NCI-H69 (cell line): ENCODE results near the gene RNF181.
"Not testable (repeated sequence)": the region's sequence is repeated elsewhere in the genome, so short reads cannot be mapped to it uniquely, and the experiment has no call there.

Experiments
- DNase-seq: peaks from one replicate; lab custom pipeline; 2025; lab: John Stamatoyannopoulos, UW

Gene RNF181, protein sequence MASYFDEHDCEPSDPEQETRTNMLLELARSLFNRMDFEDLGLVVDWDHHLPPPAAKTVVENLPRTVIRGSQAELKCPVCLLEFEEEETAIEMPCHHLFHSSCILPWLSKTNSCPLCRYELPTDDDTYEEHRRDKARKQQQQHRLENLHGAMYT

DNA sequence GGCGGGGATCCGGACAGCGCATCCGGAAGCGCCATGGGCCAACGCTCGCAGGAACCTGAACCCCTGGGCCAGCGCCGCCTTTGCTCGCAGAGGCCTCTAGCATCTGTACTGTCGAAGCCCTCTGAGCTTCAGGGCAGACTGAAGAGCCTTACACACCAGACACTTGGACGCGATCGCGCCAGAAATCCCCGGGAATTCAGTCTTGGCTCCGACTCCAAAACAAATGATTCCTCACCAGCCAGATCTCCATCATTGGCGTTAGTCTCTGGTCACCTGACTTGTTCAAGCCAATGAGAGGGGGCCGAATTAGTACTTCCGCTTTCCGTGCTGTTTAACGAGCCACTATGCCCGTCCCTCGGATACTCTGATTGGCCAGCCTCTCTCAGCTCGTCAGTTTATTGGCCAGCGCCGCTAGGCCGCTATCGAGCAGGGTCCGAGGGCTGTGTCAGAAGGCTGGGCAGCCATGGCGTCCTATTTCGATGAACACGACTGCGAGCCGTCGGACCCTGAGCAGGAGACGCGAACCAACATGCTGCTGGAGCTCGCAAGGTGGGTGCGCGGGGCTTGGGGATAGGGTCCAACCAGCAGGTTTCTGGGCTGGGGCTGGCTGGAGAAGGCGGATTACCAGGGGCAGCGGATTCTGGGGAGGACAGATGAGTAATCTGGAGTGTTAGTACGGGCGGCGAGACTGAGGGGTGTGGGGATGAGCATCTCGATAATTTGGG, at the start of gene RNF181:
TSS of gene RNF181 (plus strand) at position 445 of the 725 bp plus-strand sequence. CDS start at position 464, 19 bp downstream.
- peak; percentile 96 for DNase-seq

DNA sequence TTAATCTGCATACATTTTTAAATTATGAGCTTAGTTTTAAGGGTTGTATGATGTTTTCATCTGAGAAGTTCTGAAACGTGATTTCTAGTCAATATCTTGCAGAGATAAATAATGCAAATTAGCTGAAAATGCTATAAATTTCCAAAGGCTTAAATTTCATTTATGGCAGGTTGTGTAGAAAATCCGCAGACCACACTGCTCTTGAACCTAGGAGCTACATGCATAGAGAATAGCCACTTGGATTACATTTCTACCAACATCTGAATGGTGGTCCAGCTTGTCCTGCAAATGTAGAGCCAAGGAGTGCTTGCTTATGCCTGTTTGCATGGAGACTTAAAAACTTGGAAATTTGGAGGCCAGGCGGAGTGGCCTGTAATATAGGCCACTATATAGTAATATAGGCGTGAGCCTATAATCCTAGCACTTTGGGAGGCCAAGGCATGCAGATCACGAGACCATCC, 49.7 kb upstream of the RNF181 start:
- DNase-seq, result no peak

DNA sequence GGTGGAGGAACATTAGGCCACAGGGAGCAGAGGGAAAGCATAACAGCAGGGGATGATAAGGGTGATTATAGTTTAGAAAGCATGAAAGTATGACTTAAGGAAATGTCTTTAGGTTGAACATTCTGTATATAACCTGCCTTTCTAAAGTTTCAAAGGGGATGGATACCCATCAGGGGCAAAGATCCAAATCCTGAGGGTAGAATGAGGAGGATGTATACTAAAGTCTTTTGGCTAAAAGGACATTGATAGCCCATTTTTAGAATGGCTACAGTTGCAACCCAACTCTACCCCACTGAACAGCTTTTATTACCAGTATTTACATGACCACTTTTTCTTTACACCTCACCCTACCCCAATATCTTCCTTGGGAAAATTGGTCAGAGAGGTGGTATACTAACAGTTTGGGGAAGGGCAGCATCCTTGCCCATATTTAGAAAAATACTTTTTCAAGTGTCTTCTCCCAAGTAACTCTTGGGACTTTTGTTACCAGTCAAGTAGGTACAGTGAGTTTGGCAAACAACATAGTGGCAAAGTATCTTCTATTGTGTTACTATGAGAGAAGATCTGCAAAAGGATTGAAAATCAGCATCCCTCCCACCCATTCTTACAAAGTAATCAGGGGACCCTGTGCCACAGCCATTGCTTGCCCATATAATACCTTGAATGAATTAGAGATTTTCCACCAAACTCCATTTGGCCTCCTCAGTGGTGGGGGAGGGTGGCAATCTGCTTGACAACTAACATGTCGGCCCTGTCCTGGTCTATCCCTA, 48.3 kb upstream of the RNF181 start:
- DNase-seq, result no peak

DNA sequence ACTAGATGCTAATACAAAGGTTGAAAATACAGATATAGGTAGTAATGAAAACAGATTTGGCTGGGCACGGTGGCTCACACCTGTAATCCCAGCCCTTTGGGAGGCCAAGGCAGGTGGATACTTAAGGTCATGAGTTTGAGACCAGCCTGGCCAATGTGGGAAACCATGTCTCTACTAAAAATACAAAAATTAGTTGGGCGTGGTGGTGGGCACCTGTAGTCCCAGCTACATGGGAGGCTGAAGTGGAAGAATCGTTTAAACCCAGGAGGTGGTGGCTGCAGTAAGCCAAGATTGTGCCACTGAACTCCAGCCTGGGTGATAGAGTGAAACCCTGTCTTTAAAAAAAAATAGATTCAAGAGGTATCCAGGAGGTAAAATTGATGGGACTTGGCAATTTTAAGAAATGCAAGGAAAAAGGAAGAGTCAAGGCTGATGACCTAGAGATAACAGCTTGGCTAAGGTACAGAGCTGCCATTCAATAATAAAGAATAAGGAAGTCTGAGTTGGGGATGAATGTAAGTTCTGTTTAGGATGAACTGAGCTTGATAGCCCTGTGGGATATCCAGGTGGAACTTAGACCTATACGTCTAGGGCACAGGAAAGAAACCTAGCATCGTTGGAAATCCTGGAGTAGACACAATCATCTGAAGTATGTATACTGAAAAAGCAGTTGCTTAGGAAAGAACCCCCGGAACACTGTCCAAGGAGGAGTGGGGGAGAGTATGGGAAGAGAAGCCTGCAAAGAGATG, 47.5 kb upstream of the RNF181 start:
- no peak for DNase-seq

DNA sequence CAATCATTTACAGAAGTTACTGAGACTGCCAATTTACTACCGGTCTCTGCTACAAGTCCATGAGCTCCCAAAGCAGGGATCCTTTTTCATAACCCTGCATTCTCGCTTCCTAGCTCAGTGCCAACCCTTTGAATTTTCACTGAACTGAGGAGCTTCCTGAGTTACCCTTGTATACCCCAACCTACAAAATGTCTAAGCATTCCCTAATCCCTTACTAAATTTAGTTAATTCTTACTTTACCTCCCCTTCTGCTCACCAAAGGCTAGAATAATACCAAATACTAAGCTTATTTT, 47.0 kb upstream of the RNF181 start:
- no peak for DNase-seq

DNA sequence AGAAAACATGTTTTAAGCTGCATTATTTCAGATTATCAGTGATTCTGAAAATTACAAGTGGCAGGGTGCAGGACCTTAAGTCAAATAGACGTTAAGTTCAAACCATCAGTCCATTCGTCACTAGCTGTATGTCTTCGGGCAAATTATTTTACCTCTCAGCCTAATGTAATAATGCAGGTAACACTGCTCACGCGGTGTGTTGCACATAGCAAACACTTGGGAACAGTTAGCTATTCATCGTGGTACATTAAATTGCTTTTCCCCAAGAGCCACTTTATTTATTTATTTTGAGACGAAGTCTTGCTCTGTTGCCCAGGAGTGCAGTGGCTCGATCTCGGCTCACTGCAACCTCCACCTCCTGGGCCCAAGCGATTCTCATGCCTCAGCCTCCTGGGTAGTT, 46.5 kb upstream of the RNF181 start:
- DNase-seq, result no peak

DNA sequence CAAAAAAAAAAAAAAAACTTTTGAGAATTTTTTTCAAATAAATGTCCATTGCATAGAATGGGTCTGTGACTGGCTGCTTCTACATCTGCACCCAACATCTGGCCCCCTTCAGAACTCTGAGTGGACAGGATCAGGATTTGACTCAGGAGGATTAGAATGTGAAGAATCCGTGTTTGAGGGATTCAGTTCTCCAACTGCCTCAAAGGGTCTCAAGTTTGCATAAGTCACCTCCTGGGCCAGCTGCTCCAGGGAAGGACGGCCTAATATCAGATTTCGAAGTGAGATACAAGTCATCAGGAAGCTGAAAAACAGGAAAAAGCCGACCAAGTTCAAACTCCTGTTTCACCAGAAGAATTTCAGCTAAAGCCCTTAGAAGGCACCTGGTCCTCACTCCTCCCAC, 45.7 kb upstream of the RNF181 start:
- no peak for DNase-seq

DNA sequence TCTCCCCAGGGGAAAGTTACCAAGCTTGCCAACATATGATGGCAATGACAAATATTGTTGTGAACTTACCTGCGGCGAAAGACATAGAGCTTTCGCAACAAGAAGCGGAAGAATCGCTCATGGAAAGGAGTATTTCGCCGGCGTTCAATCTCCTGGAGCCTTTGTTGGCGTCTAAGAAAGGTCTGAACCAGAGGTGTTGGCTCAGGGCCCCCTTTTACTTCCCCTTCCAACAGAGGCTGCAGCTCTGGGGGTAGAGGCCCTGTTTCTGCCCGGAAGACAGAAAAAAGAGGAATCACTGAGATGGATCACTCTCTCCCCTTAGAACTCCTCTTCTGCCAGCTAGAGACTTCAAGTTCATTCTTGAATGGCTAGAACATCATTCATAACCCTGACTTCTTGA, 45.1 kb upstream of the RNF181 start:
- no peak for DNase-seq

DNA sequence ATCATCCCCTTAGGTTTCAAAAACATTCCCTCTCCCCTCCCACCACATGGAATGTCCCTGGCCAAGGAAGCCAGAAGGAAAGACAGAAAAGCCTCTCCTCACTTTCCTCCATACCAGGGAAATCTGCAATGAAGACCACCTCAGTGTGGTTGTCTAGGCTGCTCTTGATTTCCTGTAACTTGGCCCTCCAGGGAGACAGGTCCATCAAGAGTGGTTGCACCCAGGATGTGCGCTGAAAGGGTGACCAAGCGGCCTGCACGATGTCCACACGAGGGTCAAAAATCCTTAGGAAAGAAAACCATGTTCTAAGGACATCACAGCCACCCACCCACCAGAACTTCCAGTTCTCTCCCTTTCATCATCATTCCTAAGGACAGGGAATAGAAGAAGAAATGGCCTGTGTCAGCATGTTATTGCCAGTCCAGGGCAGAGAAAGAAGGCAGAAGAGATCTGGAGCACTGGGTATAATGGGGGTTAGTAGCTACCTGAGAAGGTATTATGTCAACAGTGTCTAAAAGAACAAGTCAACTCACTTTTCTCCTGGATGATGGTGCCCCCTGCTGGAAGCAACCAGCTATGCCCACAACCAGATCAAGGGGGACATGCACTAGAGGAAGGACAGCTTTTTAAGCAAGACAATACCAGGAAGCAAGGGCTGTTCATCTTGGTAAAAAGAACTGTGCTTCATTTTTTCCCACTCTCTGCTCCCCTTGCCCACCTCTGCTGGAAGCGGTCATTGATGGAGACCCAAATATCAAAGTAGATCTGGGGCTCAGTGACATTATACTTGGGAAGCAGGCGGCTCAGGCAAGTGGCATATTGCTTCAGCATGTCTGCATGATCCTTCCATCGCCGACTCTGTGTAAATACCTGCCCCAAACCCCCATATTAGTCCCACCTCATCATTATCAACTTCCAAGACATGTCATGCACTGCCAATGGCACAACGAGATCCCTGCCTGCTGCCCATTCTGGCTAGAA, 43.6 kb upstream of the RNF181 start:
- peak; percentile 74 for DNase-seq

DNA sequence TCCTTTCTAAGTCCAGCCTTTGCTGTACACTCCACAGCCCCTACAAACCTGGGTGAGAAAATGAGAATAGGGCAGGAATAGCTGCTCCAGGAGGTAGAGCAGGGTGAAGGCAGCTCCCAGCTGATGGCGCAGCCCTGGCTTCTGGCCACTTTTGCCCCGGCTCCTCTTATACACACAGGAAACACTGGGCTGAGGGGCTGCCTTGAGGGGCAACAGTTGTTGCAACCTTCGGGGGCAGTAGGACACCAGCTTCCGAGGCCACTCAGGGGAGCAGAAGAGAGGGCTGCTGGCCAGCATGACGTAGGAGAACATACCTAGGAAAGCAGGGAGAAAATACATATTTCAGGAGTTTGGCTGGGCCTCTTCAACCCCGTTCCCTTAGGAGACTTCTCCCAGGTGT, 42.4 kb upstream of the RNF181 start:
- no peak for DNase-seq

DNA sequence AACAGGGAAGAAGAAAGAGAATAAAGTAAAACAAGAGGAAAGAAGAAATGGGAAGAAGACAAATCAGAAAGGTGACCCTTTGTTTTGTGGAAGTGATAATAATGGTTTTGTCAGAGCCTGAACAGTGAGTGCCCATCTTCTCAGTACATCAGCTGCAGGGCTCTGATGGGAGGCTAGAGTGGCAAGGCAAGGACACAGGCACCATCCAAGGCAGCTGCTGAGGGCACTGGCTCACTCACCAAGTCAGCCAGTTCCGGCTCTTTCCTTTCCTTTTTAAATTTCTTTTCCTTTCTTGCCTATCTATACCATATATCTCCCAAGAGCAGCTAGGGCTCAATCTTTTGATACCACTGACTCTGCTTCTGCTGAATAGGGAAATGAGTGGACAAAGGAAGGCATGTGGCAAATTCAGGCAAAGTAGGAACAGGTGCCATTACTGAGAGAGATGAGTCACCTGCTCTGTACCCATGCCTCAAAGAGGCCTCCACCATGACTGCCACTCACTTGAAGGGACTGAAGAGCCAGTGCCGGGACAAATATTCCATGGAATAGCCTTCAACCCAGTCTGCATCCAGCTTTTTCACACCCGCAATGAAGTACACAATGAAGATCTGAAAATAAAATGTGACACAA, 40.4 kb upstream of the RNF181 start:
- no peak for DNase-seq

DNA sequence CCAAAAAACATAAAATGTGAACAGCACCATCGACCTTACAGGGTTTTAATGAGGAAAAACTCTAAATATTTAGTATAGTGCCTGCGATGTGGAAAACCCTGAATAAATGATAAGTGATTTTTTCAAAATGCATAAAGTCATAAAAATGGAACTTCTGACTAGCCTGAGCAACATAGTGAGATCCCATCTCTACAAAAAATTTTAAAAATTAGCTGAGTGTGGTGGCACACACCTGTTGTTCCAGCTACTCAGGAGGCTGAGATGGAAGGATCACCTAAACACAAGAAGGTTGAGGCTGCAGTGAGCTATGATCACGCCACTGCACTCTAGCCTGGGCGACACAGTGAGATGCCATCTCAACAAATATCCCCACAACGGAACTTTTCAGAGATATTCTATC, 38.4 kb upstream of the RNF181 start:
- no peak for DNase-seq

DNA sequence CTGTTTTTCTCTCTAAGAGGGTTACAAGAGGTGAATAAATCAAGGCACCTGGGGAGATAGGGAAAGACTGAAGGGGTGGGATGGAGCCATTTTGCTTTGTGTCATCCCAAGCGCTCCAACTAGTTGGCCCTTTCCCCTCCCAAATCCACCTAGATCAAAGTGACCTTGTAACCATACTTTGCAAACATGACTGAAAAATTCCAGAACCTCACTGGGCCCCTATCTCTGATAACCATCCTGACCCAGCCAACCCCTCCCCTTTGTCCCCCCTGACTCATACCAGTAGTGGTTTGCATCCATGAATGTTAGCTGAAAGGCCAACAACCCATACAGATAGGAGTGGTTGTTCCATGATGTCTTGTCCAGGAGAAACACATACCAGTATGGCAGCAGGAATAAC, 37.4 kb upstream of the RNF181 start:
- no peak for DNase-seq

DNA sequence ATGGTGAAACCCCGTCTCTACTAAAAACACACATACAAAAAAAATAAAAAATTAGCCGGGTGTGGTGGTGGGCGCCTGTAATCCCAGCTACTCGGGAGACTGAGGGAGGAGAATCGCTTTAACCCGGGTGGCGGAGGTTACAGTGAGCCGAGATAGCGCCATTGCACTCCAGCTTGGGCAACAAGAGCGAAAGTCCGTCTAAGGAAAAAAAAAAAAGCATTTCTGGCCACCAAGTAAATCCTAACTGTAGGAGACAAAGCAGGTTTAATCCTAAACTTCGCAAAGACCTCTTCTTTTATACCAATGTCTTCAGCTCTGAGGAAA, 35.2 kb upstream of the RNF181 start:
- DNase-seq, result not testable (repeated sequence)

DNA sequence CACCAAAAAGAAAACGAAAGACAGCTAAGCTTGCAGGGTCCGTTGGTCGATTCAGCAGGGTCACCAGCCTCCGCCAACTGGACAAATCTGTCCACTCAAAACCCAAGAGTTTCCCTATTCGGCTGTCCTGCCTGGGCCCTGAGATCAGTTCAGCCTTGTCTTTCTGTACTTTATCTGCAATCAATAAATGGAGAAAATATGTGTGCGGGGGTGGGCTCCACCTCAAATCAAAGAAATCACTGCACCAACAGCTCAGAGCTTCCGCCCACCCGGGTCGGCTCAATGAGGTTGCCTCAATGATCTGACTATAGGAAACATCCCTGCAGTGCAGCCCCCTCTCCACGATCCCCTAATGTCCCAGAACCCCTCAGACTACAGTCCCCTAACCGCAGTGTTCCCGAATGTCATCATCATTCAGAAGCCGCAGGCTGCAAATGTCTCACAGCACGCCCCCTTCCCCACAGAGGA, 34.7 kb upstream of the RNF181 start:
- DNase-seq, result no peak

DNA sequence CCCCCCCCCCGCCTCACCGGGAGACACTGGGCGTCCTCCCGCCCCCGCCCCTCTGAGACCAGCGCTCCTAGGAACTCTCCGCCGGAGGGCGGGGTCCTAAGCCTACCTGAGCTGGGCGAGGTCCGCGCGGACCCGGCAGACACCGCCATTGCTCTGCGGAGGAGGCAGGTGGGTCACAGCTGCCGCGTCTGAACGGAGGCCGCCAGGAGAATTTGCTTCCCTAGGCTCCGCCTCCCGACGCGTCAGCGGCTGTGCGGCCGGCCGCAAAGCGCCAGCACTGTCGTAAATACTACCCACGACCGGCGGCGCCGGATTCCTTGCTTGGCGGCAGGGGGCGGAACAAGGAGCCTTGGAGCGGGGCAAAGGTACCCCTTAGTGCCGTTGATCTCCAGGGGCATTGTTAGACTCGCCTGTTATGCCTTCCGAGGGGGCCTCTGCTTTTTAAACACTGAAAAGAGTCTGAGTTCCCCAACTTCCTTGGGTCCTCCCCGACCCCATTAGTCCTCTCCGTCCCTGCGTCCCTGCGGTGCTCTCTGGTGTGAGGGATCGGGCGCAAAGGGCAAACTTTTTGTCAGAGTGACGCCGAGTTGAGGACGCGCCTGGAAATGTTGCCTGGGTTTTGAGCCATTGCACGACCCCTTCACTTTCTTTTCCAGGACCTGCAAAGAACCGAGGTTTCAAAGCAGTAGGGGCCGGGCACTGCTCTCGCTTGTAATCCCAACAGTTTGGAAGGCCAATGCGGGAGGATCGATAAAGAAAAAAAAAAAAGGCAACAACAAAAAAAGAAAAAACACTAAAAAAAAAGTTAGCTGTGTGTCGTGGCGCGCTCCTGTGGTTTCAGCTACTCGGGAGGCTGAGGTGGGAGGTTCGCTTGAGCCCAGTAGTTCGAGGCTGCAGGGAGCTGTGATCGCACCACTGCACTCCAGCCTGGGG, 34.0 kb upstream of the RNF181 start, which contains the start of gene GGCX:
TSS of gene GGCX (minus strand) at position 214 of the 933 bp plus-strand sequence. CDS start at position 149, 65 bp downstream.
- peak; percentile 96 for DNase-seq

DNA sequence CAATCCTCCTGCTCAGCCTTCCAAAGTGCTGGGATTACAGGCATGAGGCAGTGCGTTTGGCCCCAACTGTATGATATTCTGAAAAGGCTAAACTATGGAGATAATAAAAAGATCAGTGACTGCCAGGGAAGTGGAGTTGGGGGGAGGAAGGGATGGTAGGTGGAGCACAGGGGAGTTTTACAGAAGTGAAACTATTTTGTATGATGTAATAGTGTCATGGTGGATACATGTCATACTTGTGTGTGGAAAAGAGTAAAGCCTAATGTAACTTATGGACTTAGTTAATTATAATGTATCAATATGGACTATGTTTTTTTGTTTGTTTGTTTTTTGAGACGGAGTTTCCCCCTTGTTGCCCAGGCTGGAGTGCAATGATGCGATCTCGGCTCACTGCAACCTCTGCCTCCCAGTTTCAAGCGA, 31.4 kb upstream of the RNF181 start:
- no peak for DNase-seq

DNA sequence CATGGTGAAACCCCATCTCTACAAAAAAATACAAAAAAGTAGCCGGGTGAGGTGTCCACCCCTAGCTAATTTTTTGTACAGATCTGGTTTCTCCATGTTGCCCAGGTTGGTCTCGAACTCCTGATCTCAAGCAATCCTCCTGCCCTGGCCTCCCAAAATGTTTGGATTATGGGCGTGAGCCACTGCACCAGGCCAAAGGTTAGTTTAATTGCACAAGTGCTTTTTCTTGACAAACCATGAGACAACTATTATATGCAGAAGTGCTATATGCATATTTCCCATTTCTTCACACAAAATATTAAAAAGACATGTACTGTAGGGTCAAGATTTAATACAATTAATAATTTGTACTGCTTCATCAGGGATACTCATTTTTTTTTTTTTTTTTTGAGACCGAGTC, 29.3 kb upstream of the RNF181 start:
- DNase-seq, result no peak

DNA sequence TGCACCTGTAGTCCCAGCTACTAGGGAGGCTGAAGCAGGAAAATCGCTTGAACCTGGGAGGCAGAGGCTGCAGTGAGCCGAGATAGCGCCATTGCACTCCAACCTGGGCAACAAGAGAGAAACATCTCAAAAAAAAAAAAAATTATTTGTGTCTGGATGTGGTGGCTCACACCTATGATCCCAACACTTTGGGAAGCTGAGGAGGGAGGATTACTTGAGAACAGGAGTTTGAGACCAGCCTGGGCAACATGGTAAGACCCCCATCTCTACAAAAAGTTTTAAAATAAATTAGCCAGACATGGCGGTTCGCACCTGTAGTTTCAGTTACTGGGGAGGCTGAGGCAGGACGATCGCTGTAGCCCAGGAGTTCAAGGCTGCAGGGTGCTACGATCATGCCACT, 19.8 kb upstream of the RNF181 start:
- no peak for DNase-seq

DNA sequence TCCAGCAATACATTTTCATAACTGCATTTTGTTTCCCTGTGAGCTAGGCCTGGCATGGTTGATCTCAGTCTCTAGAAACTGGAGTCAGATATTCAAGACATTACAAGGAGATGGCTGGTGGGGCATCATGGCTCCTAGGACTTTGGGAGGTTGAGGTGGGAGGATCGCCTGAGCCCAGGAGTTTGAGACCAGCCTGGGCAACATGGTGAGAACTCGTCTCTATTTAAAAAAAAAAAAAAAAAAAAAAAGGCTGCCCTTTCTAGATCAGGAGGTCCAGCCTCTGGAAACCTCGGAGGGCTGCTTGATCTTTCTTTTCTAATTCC, 18.5 kb upstream of the RNF181 start:
- no peak for DNase-seq
